DND-41 (cell line): ENCODE data around the gene PTK6.

Experiments
- ATAC-seq: fragments of 200-7000 bp; cut with Tn5 transposase; 3 replicates; pipeline ENCODE4 v1.9.1; 2021; ENCODE audit warnings: low read depth; ENCODE audit not compliant: insufficient read depth
- DNase-seq: peaks from one replicate; pipeline ENCODE4 v3.0.0-alpha.2; 2020
- H2AFZ ChIP-seq: 2 replicates; pipeline ENCODE4 v1.6.0; 2012; ENCODE audit warnings: low read depth, low read length
- H3K27ac ChIP-seq: 2 replicates; pipeline ENCODE4 v1.5.1; 2012; ENCODE audit warnings: low read length, inconsistent platforms
- H3K27me3 ChIP-seq: fragments of 200-600 bp; sonication (generic); 2 replicates; pipeline ENCODE4 v1.6.0; 2012; ENCODE audit warnings: low read length, mild to moderate bottlenecking, inconsistent platforms; ENCODE audit not compliant: insufficient read depth, poor library complexity
- H3K36me3 ChIP-seq: 2 replicates; pipeline ENCODE4 v1.5.1; 2012; ENCODE audit warnings: low read length, inconsistent platforms; ENCODE audit not compliant: insufficient read depth
- H3K4me1 ChIP-seq: 2 replicates; pipeline ENCODE4 v1.5.1; 2012; ENCODE audit warnings: mild to moderate bottlenecking, low read length; ENCODE audit not compliant: insufficient read depth
- H3K4me2 ChIP-seq: 2 replicates; pipeline ENCODE4 v1.6.0; 2012; ENCODE audit warnings: mild to moderate bottlenecking, moderate library complexity, low read length, inconsistent platforms; ENCODE audit not compliant: insufficient read depth
- H3K4me3 ChIP-seq, 2 experiments: fragments of 200-600 bp in 1 of 2; shearing (Covaris generic) in 1 of 2; 2 replicates each; pipeline ENCODE4 v1.5.1; 2012 to 2016; ENCODE audit warnings: inconsistent platforms in 2 of 2, low read length in 2 of 2, mild to moderate bottlenecking in 2 of 2, low read depth in 1 of 2, moderate library complexity in 1 of 2
- H3K79me2 ChIP-seq: 2 replicates; pipeline ENCODE4 v1.6.0; 2012; ENCODE audit warnings: low read length, inconsistent platforms; ENCODE audit not compliant: insufficient read depth
- H3K9ac ChIP-seq: 2 replicates; pipeline ENCODE4 v1.6.0; 2012; ENCODE audit warnings: low read depth, mild to moderate bottlenecking, inconsistent platforms, low read length, moderate library complexity
- H3K9me3 ChIP-seq: 2 replicates; pipeline ENCODE4 v1.5.1; 2012; ENCODE audit warnings: low read length, moderate library complexity, mild to moderate bottlenecking, inconsistent platforms; ENCODE audit not compliant: insufficient read depth, severe bottlenecking
- H4K20me1 ChIP-seq: 2 replicates; pipeline ENCODE4 v1.6.0; 2012; ENCODE audit warnings: low read length; ENCODE audit not compliant: insufficient read depth
- CTCF ChIP-seq: IDR thresholded peaks from 2 replicates; pipeline ENCODE4 v1.5.1; 2012; ENCODE audit warnings: borderline replicate concordance, low read length, moderate library complexity, mild to moderate bottlenecking; ENCODE audit not compliant: poor library complexity, severe bottlenecking; ENCODE audit errors: extremely low read depth
- EZH2 ChIP-seq: IDR thresholded peaks from 3 replicates; pipeline ENCODE4 v1.6.1; 2012; ENCODE audit warnings: borderline replicate concordance, low read depth, mild to moderate bottlenecking, moderate library complexity, low read length, inconsistent platforms; ENCODE audit not compliant: severe bottlenecking

The PTK6 gene

GRCh38 chr20:63554361-63555278, 17.4 kb upstream of the PTK6 start:
- Histone ChIP-seq H3K27me3 (no peaks in the 10 kb centered on the region), H3K9ac (peak overlapping the region; percentile 57; the same call in 1 of the 2 replicates), H3K9me3 (no peaks in the 10 kb centered on the region), H3K4me1 (peaks cover 32% of the 10 kb centered on the region), H2AFZ (no peak overlapping the region), H3K27ac (no peak overlapping the region), H3K79me2 (no peaks in the 10 kb centered on the region), H3K4me2 (peak overlapping the region; percentile 84), H3K36me3 (no peaks in the 10 kb centered on the region), H3K4me3 (peak overlapping the region in 1 of 2 experiments; percentile 59; a peak in 2 of 4 replicates), H4K20me1 (peaks cover 9% of the 10 kb centered on the region)
- DNase-seq (no peak), ATAC-seq (no peak)
- TF ChIP-seq CTCF (no peak), EZH2 (no peak)

DNA sequence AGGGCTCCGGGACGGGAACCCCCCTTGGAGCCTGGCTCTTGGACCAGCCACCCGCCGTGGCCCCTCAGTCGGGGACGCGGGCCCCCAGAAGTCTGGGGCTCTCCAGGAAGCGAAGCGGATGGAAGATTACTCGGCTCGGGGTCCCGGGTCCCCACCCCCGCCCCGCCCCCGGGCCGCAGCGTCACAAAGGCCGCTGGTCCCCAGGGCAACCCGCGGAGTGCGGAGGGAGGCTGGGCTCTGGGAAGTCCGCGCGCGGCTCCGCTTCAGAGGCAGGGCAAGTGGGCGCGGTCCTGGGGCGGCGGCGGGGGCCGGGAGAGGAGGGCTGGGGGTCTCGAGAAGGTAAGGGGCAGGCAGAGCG, 16.7 kb upstream of the PTK6 start, which contains the start of gene FNDC11:
Gene FNDC11, plus strand, starts transcription at position 227 of the 358 bp plus-strand sequence. CDS start 1,505 bp downstream, outside the sequence.
- peak within 1 kb of the TSS; percentile 84 for H3K4me2 ChIP-seq
- peaks cover 9% of the 10 kb centered on the region for H4K20me1 ChIP-seq
- peaks cover 32% of the 10 kb centered on the region for H3K4me1 ChIP-seq
- peak within 1 kb of the TSS; percentile 19 to 59; a peak in 3 of 4 replicates for H3K4me3 ChIP-seq
- H2AFZ ChIP-seq, result peak within 1 kb of the TSS; percentile 57
- no peaks in the 10 kb centered on the region for H3K9me3 ChIP-seq
- no peak for TF ChIP-seq EZH2
- TF ChIP-seq CTCF, result no peak
- H3K27ac ChIP-seq, result peak within 1 kb of the TSS; percentile 57
- no peaks in the 10 kb centered on the region for H3K79me2 ChIP-seq
- no peaks in the 10 kb centered on the region for H3K36me3 ChIP-seq
- no peaks in the 10 kb centered on the region for H3K27me3 ChIP-seq
- ATAC-seq (peak; percentile 25), DNase-seq (peak; percentile 62)
- H3K9ac ChIP-seq, result peak within 1 kb of the TSS; percentile 57

DNA sequence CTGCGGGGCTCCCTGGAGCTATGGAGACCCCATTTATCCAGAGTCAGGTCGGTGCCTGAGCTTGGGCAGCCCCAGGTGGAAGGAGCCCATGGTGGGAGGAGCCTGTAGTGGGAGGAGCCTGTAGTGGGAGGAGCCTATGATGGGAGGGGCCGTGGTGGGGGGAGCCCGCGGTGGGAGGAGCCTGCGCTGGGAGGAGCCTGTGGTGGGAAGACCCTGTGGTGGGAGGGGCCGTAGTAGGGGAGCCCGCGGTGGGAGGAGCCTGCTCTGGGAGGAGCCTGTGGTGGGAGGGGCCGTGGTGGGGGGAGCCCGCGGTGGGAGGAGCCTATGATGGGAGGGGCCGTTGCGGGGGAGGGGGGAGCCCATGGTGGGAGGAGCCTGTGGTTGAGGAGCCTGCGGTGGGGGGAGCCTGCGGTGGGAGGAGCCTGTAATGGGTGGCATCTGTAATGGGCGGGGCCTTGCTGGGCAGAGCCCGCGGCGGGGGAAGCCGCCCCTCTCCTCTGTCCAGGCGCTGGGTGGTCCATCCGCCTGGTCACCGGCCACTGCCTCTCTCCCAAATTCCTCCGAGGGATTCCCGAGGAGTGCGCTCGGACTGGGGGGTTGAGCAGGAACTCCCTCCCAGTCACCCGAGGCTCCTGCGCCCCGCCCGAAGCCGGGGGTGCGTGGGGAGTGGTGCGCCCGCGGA, 16.2 kb upstream of the PTK6 start:
- ATAC-seq, result peak; percentile 69
- H3K4me1 ChIP-seq, result peaks cover 32% of the 10 kb centered on the region
- peak; percentile 88 for DNase-seq

More for the DNA sequence above, 16.2 kb upstream of the PTK6 start:
- H3K27me3 ChIP-seq, result peaks cover 4% of the 10 kb centered on the region
- H3K4me2 ChIP-seq, result peak overlapping the region; percentile 84
- no peaks in the 10 kb centered on the region for H3K9me3 ChIP-seq
- H3K27ac ChIP-seq, result peak overlapping the region; percentile 57
- H3K79me2 ChIP-seq, result no peaks in the 10 kb centered on the region
- H2AFZ ChIP-seq, result peak overlapping the region; percentile 57
- peak overlapping the region; percentile 19 to 59; a peak in 3 of 4 replicates for H3K4me3 ChIP-seq
- peak overlapping the region; percentile 57 for H3K9ac ChIP-seq
- TF ChIP-seq CTCF (no peak), EZH2 (no peak)
- H4K20me1 ChIP-seq, result peaks cover 9% of the 10 kb centered on the region
- no peaks in the 10 kb centered on the region for H3K36me3 ChIP-seq
